Brain microvascular endothelial cell (primary cell): ENCODE measurements around the gene GPD1L.

Source experiments
- DNase-seq: peaks from one replicate; pipeline ENCODE4 v3.0.0-alpha.2; 2020
- H3K27ac ChIP-seq: fragments of 250-450 bp; sonication (Bioruptor Pico); 2 replicates; pipeline ENCODE4 v1.5.1; 2020; ENCODE audit warnings: mild to moderate bottlenecking, moderate library complexity
- H3K27me3 ChIP-seq: fragments of 250-450 bp; sonication (Bioruptor Pico); replicated peaks from 2 replicates; pipeline ENCODE4 v1.5.1; 2020; ENCODE audit warnings: mild to moderate bottlenecking
- H3K36me3 ChIP-seq: fragments of 250-450 bp; sonication (Bioruptor Pico); replicated peaks from 2 replicates; pipeline ENCODE4 v1.5.1; 2020; ENCODE audit warnings: mild to moderate bottlenecking
- H3K4me3 ChIP-seq: 2 replicates; pipeline ENCODE4 v1.5.1; 2011; ENCODE audit warnings: low read depth, mild to moderate bottlenecking, control low read depth, low read length, moderate library complexity
- CTCF ChIP-seq: IDR thresholded peaks from 2 replicates; pipeline ENCODE4 v1.5.1; 2011; ENCODE audit warnings: low read depth, mild to moderate bottlenecking, moderate library complexity, low read length, control low read depth, inconsistent platforms; ENCODE audit errors: missing control alignments
- in situ Hi-C: cut with HindIII; loops from 2 replicates; pipeline ENCODE4 v1.10.0; 2017; ENCODE audit warnings: low sequenced_read_pairs, low pct_ligation_motif_present

The GPD1L gene

GRCh38 chr3:32084870-32085269 is 21.6 kb upstream of the GPD1L start:
- no peak for TF ChIP-seq CTCF
- no peak for DNase-seq
- Histone ChIP-seq H3K27me3 (no peaks in the 10 kb centered on the region), H3K4me3 (no peak overlapping the region), H3K36me3 (no peaks in the 10 kb centered on the region), H3K27ac (no peak overlapping the region)
- in situ Hi-C loops: no loop called here

GRCh38 chr3:32086464-32086863 is 20.0 kb upstream of the GPD1L start:
- no peaks in the 10 kb centered on the region for H3K36me3 ChIP-seq
- TF ChIP-seq CTCF: no peak
- DNase-seq: no peak
- in situ Hi-C loops: no loop called here
- H3K27ac ChIP-seq: no peak overlapping the region
- no peaks in the 10 kb centered on the region for H3K27me3 ChIP-seq
- H3K4me3 ChIP-seq: no peak overlapping the region

GRCh38 chr3:32089476-32089875 is 16.9 kb upstream of the GPD1L start:
- H3K4me3 ChIP-seq: no peak overlapping the region
- TF ChIP-seq CTCF: no peak
- H3K36me3 ChIP-seq: no peaks in the 10 kb centered on the region
- H3K27me3 ChIP-seq: no peaks in the 10 kb centered on the region
- H3K27ac ChIP-seq: no peak overlapping the region
- in situ Hi-C loops: no loop called here
- DNase-seq: no peak

GRCh38 chr3:32093204-32093603 is 13.2 kb upstream of the GPD1L start:
- Histone ChIP-seq H3K27me3 (no peaks in the 10 kb centered on the region), H3K27ac (no peak overlapping the region), H3K4me3 (no peak overlapping the region), H3K36me3 (no peaks in the 10 kb centered on the region)
- in situ Hi-C loops: no loop called here
- TF ChIP-seq CTCF: no peak
- DNase-seq: no peak

- Histone ChIP-seq H3K4me3 (no peak overlapping the region), H3K36me3 (no peaks in the 10 kb centered on the region), H3K27ac (no peak overlapping the region), H3K27me3 (no peaks in the 10 kb centered on the region)
- in situ Hi-C loops: no loop called here
- no peak for DNase-seq
- TF ChIP-seq CTCF: no peak
Measured at GRCh38 chr3:32095431-32095830, 11.0 kb upstream of the GPD1L start.

- H3K4me3 ChIP-seq: no peak overlapping the region
- in situ Hi-C loops: no loop called here
- H3K27ac ChIP-seq: no peak overlapping the region
- H3K27me3 ChIP-seq: no peaks in the 10 kb centered on the region
- no peak for DNase-seq
- H3K36me3 ChIP-seq: no peaks in the 10 kb centered on the region
- no peak for TF ChIP-seq CTCF
Measured at GRCh38 chr3:32097768-32098167, 8.7 kb upstream of the GPD1L start.
